ENCODE measurements around the gene LHX3.

LHX3 gene

GRCh38 chr9:136206602-136207275, 1.8 kb upstream of the LHX3 start:
- TF ChIP-seq CTCF (IDR thresholded peaks at IDR 0.05), result no peak
- no peak for DNase-seq (ENCODE audit: low spot score)
- Histone ChIP-seq H3K4me3 (no peak overlapping the region), H3K27ac (no peak overlapping the region)

- no peak for TF ChIP-seq CTCF (IDR thresholded peaks at IDR 0.05)
- Histone ChIP-seq H3K27ac (no peak overlapping the region), H3K4me3 (no peak overlapping the region)
- DNase-seq (ENCODE audit: low spot score), result no peak
Observed at GRCh38 chr9:136205707-136205992, 722 bp upstream of the LHX3 start.

GRCh38 chr9:136204145-136204805, 653 bp downstream of the LHX3 start:
- DNase-seq (ENCODE audit: low spot score), result no peak
- Histone ChIP-seq H3K4me3 (no peak overlapping the region), H3K27ac (no peak overlapping the region)
- no peak for TF ChIP-seq CTCF (IDR thresholded peaks at IDR 0.05)

DNA sequence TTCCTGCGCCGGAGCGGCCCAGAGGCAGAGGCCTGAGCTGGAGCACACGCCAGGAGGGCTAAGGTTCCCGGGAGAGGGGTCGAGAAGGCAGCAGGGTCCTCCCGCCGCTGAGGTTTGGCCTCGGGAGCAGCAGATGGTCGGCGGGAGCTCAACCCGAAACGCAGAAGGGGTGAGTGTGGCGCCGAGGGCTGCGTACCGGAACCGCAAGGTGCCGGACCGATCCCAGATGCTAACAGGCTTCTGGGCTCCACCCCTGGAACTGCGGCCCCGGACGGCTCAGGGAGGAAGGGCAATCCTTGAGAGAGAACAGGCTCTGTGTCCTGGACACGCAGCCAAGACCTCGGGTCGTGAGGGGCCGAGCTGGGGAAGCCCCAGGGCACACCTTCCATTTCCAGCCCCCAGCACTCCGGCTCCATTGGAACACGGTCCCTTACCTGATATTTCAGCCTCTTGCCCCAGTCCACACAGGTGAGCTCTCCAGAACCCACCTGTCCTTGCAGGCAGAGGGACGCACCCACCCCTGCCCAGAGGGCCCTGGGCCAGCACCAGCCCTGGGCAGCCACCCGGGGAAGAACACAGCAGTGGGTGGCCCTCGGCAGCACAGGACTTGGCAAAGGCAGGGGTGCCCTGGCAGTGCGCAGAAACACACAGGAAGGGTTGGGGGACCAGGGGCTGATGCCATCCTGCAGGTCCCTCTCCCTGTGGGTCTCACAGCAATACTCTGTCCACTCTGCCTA, 1.4 kb downstream of the LHX3 start:
- Histone ChIP-seq H3K4me3 (no peak overlapping the region), H3K27ac (no peak overlapping the region)
- no peak for DNase-seq (ENCODE audit: low spot score)
- no peak for TF ChIP-seq CTCF (IDR thresholded peaks at IDR 0.05)

GRCh38 chr9:136202454-136203407, 2.2 kb downstream of the LHX3 start:
- no peak for DNase-seq (ENCODE audit: low spot score)
- Histone ChIP-seq H3K27ac (no peak overlapping the region), H3K4me3 (no peak overlapping the region)
- TF ChIP-seq CTCF (IDR thresholded peaks at IDR 0.05), result no peak

DNA sequence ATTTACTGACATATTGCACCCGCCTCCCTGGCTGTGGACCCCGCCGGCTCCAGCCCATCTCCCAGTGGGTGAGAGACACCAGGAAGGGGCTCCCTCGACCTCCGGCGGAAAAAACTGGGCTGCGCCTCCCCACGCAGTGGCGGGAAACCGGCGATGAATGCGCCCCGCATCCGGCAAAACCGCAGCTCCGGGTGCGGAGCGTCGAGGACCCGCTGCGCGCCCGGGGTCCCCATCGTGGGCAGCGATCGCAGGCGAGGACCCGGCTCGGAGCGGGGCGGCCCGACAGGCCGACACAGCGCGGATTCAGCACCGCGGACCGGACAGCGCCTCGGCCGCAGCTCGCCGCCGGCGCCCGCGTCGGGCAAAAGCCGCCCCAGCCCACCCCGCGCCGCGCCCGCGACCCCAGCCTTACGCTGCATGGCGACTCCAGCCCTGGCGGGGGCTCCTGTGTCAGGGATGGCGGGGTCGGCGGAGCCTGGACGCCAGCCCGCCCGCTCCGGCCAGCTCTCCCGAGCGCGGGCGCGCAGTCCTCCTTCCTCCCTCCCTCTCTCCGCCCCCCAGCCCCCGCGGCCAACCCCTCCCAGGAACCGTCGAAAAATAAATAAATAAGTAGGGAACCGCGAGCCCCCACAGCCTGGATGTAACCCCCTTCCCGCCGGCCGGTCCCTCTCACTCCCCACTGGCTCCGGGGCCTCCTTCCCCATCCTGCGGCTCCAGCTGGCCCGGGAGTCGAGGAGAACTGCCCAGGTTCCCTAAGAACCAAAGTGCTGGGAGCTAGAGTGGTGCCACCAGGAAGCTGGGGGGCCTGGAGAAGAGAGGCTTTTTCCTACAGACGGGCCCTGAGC, 3.1 kb downstream of the LHX3 start:
- H3K4me3 ChIP-seq, result no peak overlapping the region
- TF ChIP-seq CTCF (IDR thresholded peaks at IDR 0.05), result no peak
- no peak overlapping the region for H3K27ac ChIP-seq
- no peak for DNase-seq (ENCODE audit: low spot score)
